ENCODE results near the gene FAM210B.
"Not testable (repeated sequence)": the region's sequence is repeated elsewhere in the genome, so short reads cannot be mapped to it uniquely, and the experiment has no call there.

FAM210B gene

DNA sequence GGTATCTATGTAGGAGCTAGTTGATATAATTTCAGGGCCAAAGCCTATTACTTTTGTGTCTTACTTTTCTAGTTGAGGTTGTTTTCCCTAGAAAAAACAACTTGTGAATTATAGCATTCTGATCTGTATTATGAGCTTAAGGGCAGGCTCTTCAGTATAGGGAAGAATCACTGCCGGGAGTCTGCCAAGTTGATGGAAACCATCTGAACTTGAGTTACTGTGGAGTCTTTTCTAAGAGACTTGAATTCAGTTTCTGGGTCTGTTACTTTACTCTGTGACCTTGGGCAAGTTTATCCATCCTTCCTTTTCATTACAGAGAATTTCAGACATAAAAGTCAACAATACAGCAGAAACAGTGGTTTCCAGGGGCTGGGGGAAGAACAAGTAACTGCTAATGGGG lies 51.2 kb downstream of the FAM210B start:
- H3K18ac ChIP-seq (ENCODE audit: low read depth in 1 of 2, low read length in 2 of 2) = no peak overlapping the region
- no peak overlapping the region for H3K4ac ChIP-seq (ENCODE audit: low read depth in 1 of 2, low read length in 2 of 2)
- H3K36me3 ChIP-seq (ENCODE audit: control insufficient read depth in 1 of 2, insufficient read depth in 2 of 2, low read depth in 1 of 2, low read length in 2 of 2) = peaks cover 25 to 41% of the 10 kb centered on the region in 2 experiments
- H3K79me1 ChIP-seq (replicated peaks; ENCODE audit: low read length, poor library complexity, severe bottlenecking) = peaks cover 21% of the 10 kb centered on the region
- no peak overlapping the region for H2BK15ac ChIP-seq (ENCODE audit: low read depth, poor library complexity, severe bottlenecking)
- H4K8ac ChIP-seq (ENCODE audit: low read length) = no peak overlapping the region
- H3K14ac ChIP-seq (ENCODE audit: low read length in 2 of 2) = no peak overlapping the region
- no peak overlapping the region for H4K91ac ChIP-seq (ENCODE audit: low read length)
- no peak overlapping the region for H3K23ac ChIP-seq (ENCODE audit: low read length in 2 of 2)
- no peak overlapping the region for H3K9ac ChIP-seq (ENCODE audit: low read length)
- H3K27me3 ChIP-seq (ENCODE audit: control insufficient read depth in 1 of 2, insufficient read depth in 1 of 2, low read length in 2 of 2) = no peaks in the 10 kb centered on the region
- 100% methylated on average over 1 of the region's 1 CpG for WGBS
- H2AFZ ChIP-seq (ENCODE audit: low read depth, low read length) = no peak overlapping the region
- peak; percentile 11 for DNase-seq
- no peak overlapping the region for H3K4me2 ChIP-seq (ENCODE audit: low read length, poor library complexity, severe bottlenecking)
- no peak overlapping the region for H3K4me3 ChIP-seq (ENCODE audit: insufficient read depth in 1 of 2, low read depth in 1 of 2, low read length in 2 of 2)
- no peak overlapping the region for H2AK5ac ChIP-seq (ENCODE audit: low read length, severe bottlenecking)
- H3K27ac ChIP-seq (ENCODE audit: low read length, poor library complexity, severe bottlenecking) = no peak overlapping the region
- H2BK5ac ChIP-seq (ENCODE audit: low read depth, low read length, poor library complexity, severe bottlenecking) = no peak overlapping the region
- peaks cover 2% of the 10 kb centered on the region for H3K4me1 ChIP-seq (ENCODE audit: control insufficient read depth, insufficient read depth, low read depth, low read length)
- H2BK120ac ChIP-seq (ENCODE audit: low read depth, low read length) = no peak overlapping the region
- H3K9me3 ChIP-seq (ENCODE audit: control insufficient read depth, low read length) = no peaks in the 10 kb centered on the region
- H2BK12ac ChIP-seq (ENCODE audit: low read length in 2 of 2) = no peak overlapping the region

GRCh38 chr20:56411287-56411686 lies 52.5 kb downstream of the FAM210B start:
- peaks cover 21 to 28% of the 10 kb centered on the region in 2 experiments for H3K36me3 ChIP-seq (ENCODE audit: control insufficient read depth in 1 of 2, insufficient read depth in 2 of 2, low read depth in 1 of 2, low read length in 2 of 2)
- not testable (repeated sequence) for H2BK15ac ChIP-seq (ENCODE audit: low read depth, poor library complexity, severe bottlenecking); H3K4ac ChIP-seq (ENCODE audit: low read depth in 1 of 2, low read length in 2 of 2); H2BK12ac ChIP-seq (ENCODE audit: low read length in 2 of 2); H3K4me2 ChIP-seq (ENCODE audit: low read length, poor library complexity, severe bottlenecking); H3K23ac ChIP-seq (ENCODE audit: low read length in 2 of 2); H3K18ac ChIP-seq (ENCODE audit: low read depth in 1 of 2, low read length in 2 of 2); H4K8ac ChIP-seq (ENCODE audit: low read length); H3K4me1 ChIP-seq (ENCODE audit: control insufficient read depth, insufficient read depth, low read depth, low read length); H3K4me3 ChIP-seq (ENCODE audit: insufficient read depth in 1 of 2, low read depth in 1 of 2, low read length in 2 of 2); H3K9me3 ChIP-seq (ENCODE audit: control insufficient read depth, low read length); DNase-seq; H2AK5ac ChIP-seq (ENCODE audit: low read length, severe bottlenecking); H2BK5ac ChIP-seq (ENCODE audit: low read depth, low read length, poor library complexity, severe bottlenecking); H2AFZ ChIP-seq (ENCODE audit: low read depth, low read length); H3K27me3 ChIP-seq (ENCODE audit: control insufficient read depth in 1 of 2, insufficient read depth in 1 of 2, low read length in 2 of 2); H2BK120ac ChIP-seq (ENCODE audit: low read depth, low read length); H4K91ac ChIP-seq (ENCODE audit: low read length); H3K14ac ChIP-seq (ENCODE audit: low read length in 2 of 2)
- peak overlapping the region; percentile 11 for H3K27ac ChIP-seq (ENCODE audit: low read length, poor library complexity, severe bottlenecking)
- H3K9ac ChIP-seq (ENCODE audit: low read length) = peak overlapping the region; percentile 68
- H3K79me1 ChIP-seq (replicated peaks; ENCODE audit: low read length, poor library complexity, severe bottlenecking) = peaks cover 16% of the 10 kb centered on the region
- 99% methylated on average over 7 of the region's 7 CpGs for WGBS

- no peak within 1 kb of the TSS for H2AFZ ChIP-seq (ENCODE audit: low read depth, low read length)
- H2AK5ac ChIP-seq (ENCODE audit: low read length, severe bottlenecking) = no peak within 1 kb of the TSS
- H3K4me1 ChIP-seq (ENCODE audit: control insufficient read depth, insufficient read depth, low read depth, low read length) = peaks cover 2% of the 10 kb centered on the region
- peaks cover 17 to 22% of the 10 kb centered on the region in 2 experiments for H3K36me3 ChIP-seq (ENCODE audit: control insufficient read depth in 1 of 2, insufficient read depth in 2 of 2, low read depth in 1 of 2, low read length in 2 of 2)
- no peak within 1 kb of the TSS for H2BK120ac ChIP-seq (ENCODE audit: low read depth, low read length)
- H3K14ac ChIP-seq (ENCODE audit: low read length in 2 of 2) = no peak within 1 kb of the TSS
- no peak within 1 kb of the TSS for H2BK12ac ChIP-seq (ENCODE audit: low read length in 2 of 2)
- DNase-seq = peak; percentile 51
- peaks cover 16% of the 10 kb centered on the region for H3K79me1 ChIP-seq (replicated peaks; ENCODE audit: low read length, poor library complexity, severe bottlenecking)
- H3K4ac ChIP-seq (ENCODE audit: low read depth in 1 of 2, low read length in 2 of 2) = no peak within 1 kb of the TSS
- no peaks in the 10 kb centered on the region for H3K27me3 ChIP-seq (ENCODE audit: control insufficient read depth in 1 of 2, insufficient read depth in 1 of 2, low read length in 2 of 2)
- H2BK5ac ChIP-seq (ENCODE audit: low read depth, low read length, poor library complexity, severe bottlenecking) = no peak within 1 kb of the TSS
- H3K23ac ChIP-seq (ENCODE audit: low read length in 2 of 2) = no peak within 1 kb of the TSS
- H3K4me2 ChIP-seq (ENCODE audit: low read length, poor library complexity, severe bottlenecking) = no peak within 1 kb of the TSS
- H3K9ac ChIP-seq (ENCODE audit: low read length) = peak within 1 kb of the TSS; percentile 68
- no peak within 1 kb of the TSS for H3K18ac ChIP-seq (ENCODE audit: low read depth in 1 of 2, low read length in 2 of 2)
- no peak within 1 kb of the TSS for H4K8ac ChIP-seq (ENCODE audit: low read length)
- H2BK15ac ChIP-seq (ENCODE audit: low read depth, poor library complexity, severe bottlenecking) = no peak within 1 kb of the TSS
- H3K27ac ChIP-seq (ENCODE audit: low read length, poor library complexity, severe bottlenecking) = peak within 1 kb of the TSS; percentile 11
- H4K91ac ChIP-seq (ENCODE audit: low read length) = no peak within 1 kb of the TSS
- 93% methylated on average over 10 of the region's 10 CpGs for WGBS
- no peaks in the 10 kb centered on the region for H3K9me3 ChIP-seq (ENCODE audit: control insufficient read depth, low read length)
- peak within 1 kb of the TSS in 1 of 2 experiments; percentile 65 for H3K4me3 ChIP-seq (ENCODE audit: insufficient read depth in 1 of 2, low read depth in 1 of 2, low read length in 2 of 2)
Measured at GRCh38 chr20:56411759-56412472, 53.1 kb downstream of the FAM210B start, which contains the start of gene CASS4. Gene CASS4 (plus strand): TSS chr20:56412260. CDS start chr20:56412459, 199 bp downstream.

- Histone ChIP-seq H4K91ac (ENCODE audit: low read length) (no peak overlapping the region), H3K27ac (ENCODE audit: low read length, poor library complexity, severe bottlenecking) (no peak overlapping the region), H3K23ac (ENCODE audit: low read length in 2 of 2) (no peak overlapping the region), H3K9me3 (ENCODE audit: control insufficient read depth, low read length) (no peaks in the 10 kb centered on the region), H2BK15ac (ENCODE audit: low read depth, poor library complexity, severe bottlenecking) (no peak overlapping the region), H3K18ac (ENCODE audit: low read depth in 1 of 2, low read length in 2 of 2) (no peak overlapping the region), H3K4me2 (ENCODE audit: low read length, poor library complexity, severe bottlenecking) (no peak overlapping the region), H2AFZ (ENCODE audit: low read depth, low read length) (no peak overlapping the region), H3K4me1 (ENCODE audit: control insufficient read depth, insufficient read depth, low read depth, low read length) (peaks cover 3% of the 10 kb centered on the region), H3K79me1 (replicated peaks; ENCODE audit: low read length, poor library complexity, severe bottlenecking) (peaks cover 12% of the 10 kb centered on the region), H2BK120ac (ENCODE audit: low read depth, low read length) (no peak overlapping the region), H2AK5ac (ENCODE audit: low read length, severe bottlenecking) (no peak overlapping the region), H2BK5ac (ENCODE audit: low read depth, low read length, poor library complexity, severe bottlenecking) (no peak overlapping the region), H4K8ac (ENCODE audit: low read length) (no peak overlapping the region), H3K4ac (ENCODE audit: low read depth in 1 of 2, low read length in 2 of 2) (no peak overlapping the region), H3K14ac (ENCODE audit: low read length in 2 of 2) (no peak overlapping the region), H3K36me3 (ENCODE audit: control insufficient read depth in 1 of 2, insufficient read depth in 2 of 2, low read depth in 1 of 2, low read length in 2 of 2) (peaks cover 16 to 17% of the 10 kb centered on the region in 2 experiments), H3K4me3 (ENCODE audit: insufficient read depth in 1 of 2, low read depth in 1 of 2, low read length in 2 of 2) (peak overlapping the region in 1 of 2 experiments; percentile 65), H3K27me3 (ENCODE audit: control insufficient read depth in 1 of 2, insufficient read depth in 1 of 2, low read length in 2 of 2) (no peaks in the 10 kb centered on the region), H2BK12ac (ENCODE audit: low read length in 2 of 2) (no peak overlapping the region), H3K9ac (ENCODE audit: low read length) (peak overlapping the region; percentile 68)
- WGBS = 96% methylated on average over 7 of the region's 7 CpGs
- no peak for DNase-seq
Measured at GRCh38 chr20:56412473-56412790, 53.7 kb downstream of the FAM210B start.

All from mesenchymal stem cell (in vitro differentiated cells and primary cell).